NCI-H146 treated with DMSO at 0.1 percent for 48 hours (cell line): ENCODE data around the gene PCYT1A.

Experiments used
- DNase-seq: peaks from one replicate; lab custom pipeline; 2025; ENCODE audit not compliant: unreplicated experiment; lab: John Stamatoyannopoulos, UW

PCYT1A gene

GRCh38 chr3:196238612-196239560 is 48.6 kb downstream of the PCYT1A start:
- DNase-seq, result no peak

- no peak for DNase-seq
Observed at GRCh38 chr3:196237203-196237602, 50.3 kb downstream of the PCYT1A start.

GRCh38 chr3:196236223-196236622 is 51.3 kb downstream of the PCYT1A start:
- DNase-seq, result no peak

GRCh38 chr3:196235452-196236122 is 51.9 kb downstream of the PCYT1A start:
- no peak for DNase-seq

- DNase-seq, result no peak
Observed at GRCh38 chr3:196232882-196233251, 54.7 kb downstream of the PCYT1A start.

- DNase-seq, result no peak
Observed at GRCh38 chr3:196232154-196232881, 55.2 kb downstream of the PCYT1A start.

GRCh38 chr3:196227629-196228493 is 59.7 kb downstream of the PCYT1A start:
- DNase-seq, result no peak

- no peak for DNase-seq
Observed at GRCh38 chr3:196227121-196227561, 60.4 kb downstream of the PCYT1A start.

GRCh38 chr3:196225763-196226364 is 61.7 kb downstream of the PCYT1A start:
- no peak for DNase-seq

- no peak for DNase-seq
Observed at GRCh38 chr3:196225086-196225485, 62.4 kb downstream of the PCYT1A start.

- DNase-seq, result peak; percentile 25
Observed at GRCh38 chr3:196222876-196223595, 64.5 kb downstream of the PCYT1A start.

GRCh38 chr3:196220991-196221390 is 66.5 kb downstream of the PCYT1A start:
- DNase-seq, result no peak

GRCh38 chr3:196220587-196220986 is 66.9 kb downstream of the PCYT1A start:
- no peak for DNase-seq

GRCh38 chr3:196219970-196220311 is 67.6 kb downstream of the PCYT1A start:
- no peak for DNase-seq

GRCh38 chr3:196219194-196219969 is 68.1 kb downstream of the PCYT1A start:
- DNase-seq, result peak; percentile 68

GRCh38 chr3:196218155-196218712 is 69.3 kb downstream of the PCYT1A start:
- no peak for DNase-seq

- no peak for DNase-seq
Observed at GRCh38 chr3:196217307-196218154, 70.0 kb downstream of the PCYT1A start.
